ENCODE results near the gene AP4E1.

DNA sequence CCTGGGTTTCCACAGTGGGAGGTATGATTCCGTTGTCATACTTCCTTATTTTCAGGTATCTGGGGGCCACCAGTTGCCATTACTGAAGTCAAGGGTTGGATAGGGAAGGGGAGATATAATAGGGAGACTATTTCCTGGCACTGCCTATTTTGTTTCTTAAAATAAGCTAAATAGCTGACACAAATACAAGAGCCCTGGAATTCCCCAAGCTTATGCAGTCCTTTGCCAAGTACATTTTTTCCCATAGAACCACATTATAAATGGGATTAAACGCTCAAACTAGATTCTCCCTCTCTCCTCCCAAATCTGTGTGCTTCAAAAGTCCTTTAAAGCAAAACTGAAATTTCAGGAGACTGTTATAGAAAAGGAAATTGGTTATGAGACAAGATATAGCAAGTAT lies 68.7 kb downstream of the AP4E1 start:
- TF ChIP-seq, protein P1, sequence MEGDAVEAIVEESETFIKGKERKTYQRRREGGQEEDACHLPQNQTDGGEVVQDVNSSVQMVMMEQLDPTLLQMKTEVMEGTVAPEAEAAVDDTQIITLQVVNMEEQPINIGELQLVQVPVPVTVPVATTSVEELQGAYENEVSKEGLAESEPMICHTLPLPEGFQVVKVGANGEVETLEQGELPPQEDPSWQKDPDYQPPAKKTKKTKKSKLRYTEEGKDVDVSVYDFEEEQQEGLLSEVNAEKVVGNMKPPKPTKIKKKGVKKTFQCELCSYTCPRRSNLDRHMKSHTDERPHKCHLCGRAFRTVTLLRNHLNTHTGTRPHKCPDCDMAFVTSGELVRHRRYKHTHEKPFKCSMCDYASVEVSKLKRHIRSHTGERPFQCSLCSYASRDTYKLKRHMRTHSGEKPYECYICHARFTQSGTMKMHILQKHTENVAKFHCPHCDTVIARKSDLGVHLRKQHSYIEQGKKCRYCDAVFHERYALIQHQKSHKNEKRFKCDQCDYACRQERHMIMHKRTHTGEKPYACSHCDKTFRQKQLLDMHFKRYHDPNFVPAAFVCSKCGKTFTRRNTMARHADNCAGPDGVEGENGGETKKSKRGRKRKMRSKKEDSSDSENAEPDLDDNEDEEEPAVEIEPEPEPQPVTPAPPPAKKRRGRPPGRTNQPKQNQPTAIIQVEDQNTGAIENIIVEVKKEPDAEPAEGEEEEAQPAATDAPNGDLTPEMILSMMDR (IDR thresholded peaks at IDR 0.05; ENCODE audit: borderline replicate concordance, extremely low read depth, low read length, poor library complexity, severe bottlenecking) = no peak
- TF ChIP-seq EZH2 (IDR thresholded peaks at IDR 0.05; ENCODE audit: borderline replicate concordance, low read depth, low read length, severe bottlenecking) = no peak

Data from DND-41 (cell line).